ENCODE measurements around the gene CD53. TPM values are rescaled to one million over a fixed set of nuclear protein-coding genes. Genes with fewer than 3 reads are reported as not detected.
"Not testable (repeated sequence)": the region's sequence is repeated elsewhere in the genome, so short reads cannot be mapped to it uniquely, and the experiment has no call there.

The CD53 gene
- total RNA-seq, 1 donor from 2014 or later: 228 TPM

GRCh38 chr1:110859062-110859461 lies 13.9 kb upstream of the CD53 start:
- intact Hi-C loops (cut with DNase I): no loop called here
- DNase-seq (no peak), ATAC-seq (no peak)
- H3K27me3 ChIP-seq (ENCODE audit: low read depth): peaks cover 3% of the 10 kb centered on the region
- H3K4me3 ChIP-seq: no peak overlapping the region
- H3K36me3 ChIP-seq: no peaks in the 10 kb centered on the region
- no peak overlapping the region for H3K27ac ChIP-seq
- H3K9me3 ChIP-seq: no peaks in the 10 kb centered on the region
- no peak for TF ChIP-seq CTCF (IDR thresholded peaks at IDR 0.05)
- H3K4me1 ChIP-seq: no peaks in the 10 kb centered on the region

GRCh38 chr1:110860174-110860573 lies 12.8 kb upstream of the CD53 start:
- ATAC-seq (no peak), DNase-seq (no peak)
- no peak overlapping the region for H3K4me3 ChIP-seq
- H3K9me3 ChIP-seq: peaks cover 7% of the 10 kb centered on the region
- H3K4me1 ChIP-seq: no peaks in the 10 kb centered on the region
- H3K27ac ChIP-seq: no peak overlapping the region
- intact Hi-C loops (cut with DNase I): no loop called here
- H3K36me3 ChIP-seq: no peaks in the 10 kb centered on the region
- peaks cover 3% of the 10 kb centered on the region for H3K27me3 ChIP-seq (ENCODE audit: low read depth)
- TF ChIP-seq CTCF (IDR thresholded peaks at IDR 0.05): no peak

- H3K36me3 ChIP-seq; intact Hi-C loops (cut with DNase I); H3K9me3 ChIP-seq; H3K27me3 ChIP-seq (ENCODE audit: low read depth); H3K4me3 ChIP-seq; DNase-seq; ATAC-seq; H3K27ac ChIP-seq; H3K4me1 ChIP-seq: not testable (repeated sequence)
Observed at GRCh38 chr1:110860620-110861019, 12.3 kb upstream of the CD53 start.

- H3K4me3 ChIP-seq; ATAC-seq; H3K36me3 ChIP-seq; H3K9me3 ChIP-seq; H3K4me1 ChIP-seq; intact Hi-C loops (cut with DNase I); DNase-seq; H3K27me3 ChIP-seq (ENCODE audit: low read depth); H3K27ac ChIP-seq: not testable (repeated sequence)
Observed at GRCh38 chr1:110861942-110862341, 11.0 kb upstream of the CD53 start.

GRCh38 chr1:110864287-110864686 lies 8.7 kb upstream of the CD53 start:
- DNase-seq (no peak), ATAC-seq (no peak)
- no peak overlapping the region for H3K27ac ChIP-seq
- peaks cover 9% of the 10 kb centered on the region for H3K9me3 ChIP-seq
- no peaks in the 10 kb centered on the region for H3K27me3 ChIP-seq (ENCODE audit: low read depth)
- intact Hi-C loops (cut with DNase I): no loop called here
- H3K36me3 ChIP-seq: no peaks in the 10 kb centered on the region
- no peak overlapping the region for H3K4me3 ChIP-seq
- no peaks in the 10 kb centered on the region for H3K4me1 ChIP-seq
- no peak for TF ChIP-seq CTCF (IDR thresholded peaks at IDR 0.05)

- Histone ChIP-seq H3K4me3 (no peak overlapping the region), H3K4me1 (no peaks in the 10 kb centered on the region), H3K9me3 (no peaks in the 10 kb centered on the region), H3K36me3 (no peaks in the 10 kb centered on the region), H3K27ac (no peak overlapping the region), H3K27me3 (ENCODE audit: low read depth) (no peaks in the 10 kb centered on the region)
- no peak for ATAC-seq
- TF ChIP-seq CTCF (IDR thresholded peaks at IDR 0.05): no peak
- no peak for DNase-seq
- intact Hi-C loops (cut with DNase I): no loop called here
Observed at GRCh38 chr1:110870721-110871388, 2.1 kb upstream of the CD53 start.
